ENCODE data around the gene SEL1L3. TPM values are rescaled to one million over a fixed set of nuclear protein-coding genes. Genes with fewer than 3 reads are reported as not detected.

Gene SEL1L3
- total RNA-seq, 1 experiment from 2014 or later: 15.7 TPM

DNA sequence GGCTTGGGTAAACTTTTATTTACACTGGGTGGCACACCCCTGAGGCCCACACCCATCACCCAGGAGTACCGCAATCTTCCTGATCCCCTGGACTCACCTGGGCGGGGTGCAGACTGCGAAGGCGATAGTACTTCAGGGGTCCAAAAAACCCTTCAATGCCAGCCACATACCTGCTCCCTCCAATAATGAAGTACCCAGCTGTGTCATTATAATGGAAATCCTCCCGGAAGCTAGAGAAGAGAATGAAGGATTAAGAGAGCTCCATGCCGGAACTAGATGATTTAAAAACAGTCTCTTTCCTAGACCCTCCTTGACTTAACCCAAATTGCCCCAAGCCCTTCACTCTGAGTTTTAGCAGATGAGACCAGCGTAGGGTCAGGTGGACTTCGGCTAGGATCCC, 40.9 kb downstream of the SEL1L3 start:
- no peak for DNase-seq
- Histone ChIP-seq H3K9me3 (no peaks in the 10 kb centered on the region), H3K27me3 (replicated peaks; ENCODE audit: control insufficient read depth, insufficient read depth, low read length) (no peaks in the 10 kb centered on the region), H3K36me3 (ENCODE audit: control insufficient read depth, insufficient read depth, low read length) (no peaks in the 10 kb centered on the region), H3K4me1 (no peaks in the 10 kb centered on the region), H3K4me3 (ENCODE audit: low read depth, low read length) (no peak overlapping the region)
- Mint-ChIP-seq H3K27ac (ENCODE audit: unreplicated experiment) (no peak overlapping the region), H3K4me1 (ENCODE audit: low read depth, unreplicated experiment) (no peaks in the 10 kb centered on the region), H3K36me3 (ENCODE audit: insufficient read depth, unreplicated experiment) (no peaks in the 10 kb centered on the region), H3K9me3 (ENCODE audit: unreplicated experiment) (no peaks in the 10 kb centered on the region), H3K27me3 (ENCODE audit: insufficient read depth, unreplicated experiment) (no peaks in the 10 kb centered on the region), H3K4me3 (ENCODE audit: unreplicated experiment) (no peak overlapping the region)
- ChIA-PET POLR2A (no interaction called here), CTCF (no interaction called here)
- BruUV-seq (replicated peaks): no TSS peak
- intact Hi-C loops (cut with micrococcal nuclease; ENCODE audit: unreplicated experiment): no loop called here
- TF ChIP-seq, protein P1, sequence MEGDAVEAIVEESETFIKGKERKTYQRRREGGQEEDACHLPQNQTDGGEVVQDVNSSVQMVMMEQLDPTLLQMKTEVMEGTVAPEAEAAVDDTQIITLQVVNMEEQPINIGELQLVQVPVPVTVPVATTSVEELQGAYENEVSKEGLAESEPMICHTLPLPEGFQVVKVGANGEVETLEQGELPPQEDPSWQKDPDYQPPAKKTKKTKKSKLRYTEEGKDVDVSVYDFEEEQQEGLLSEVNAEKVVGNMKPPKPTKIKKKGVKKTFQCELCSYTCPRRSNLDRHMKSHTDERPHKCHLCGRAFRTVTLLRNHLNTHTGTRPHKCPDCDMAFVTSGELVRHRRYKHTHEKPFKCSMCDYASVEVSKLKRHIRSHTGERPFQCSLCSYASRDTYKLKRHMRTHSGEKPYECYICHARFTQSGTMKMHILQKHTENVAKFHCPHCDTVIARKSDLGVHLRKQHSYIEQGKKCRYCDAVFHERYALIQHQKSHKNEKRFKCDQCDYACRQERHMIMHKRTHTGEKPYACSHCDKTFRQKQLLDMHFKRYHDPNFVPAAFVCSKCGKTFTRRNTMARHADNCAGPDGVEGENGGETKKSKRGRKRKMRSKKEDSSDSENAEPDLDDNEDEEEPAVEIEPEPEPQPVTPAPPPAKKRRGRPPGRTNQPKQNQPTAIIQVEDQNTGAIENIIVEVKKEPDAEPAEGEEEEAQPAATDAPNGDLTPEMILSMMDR (IDR thresholded peaks at IDR 0.05; ENCODE audit: insufficient read depth in 1 of 2, low read depth in 1 of 2, low read length in 1 of 2, severe bottlenecking in 1 of 2, unreplicated experiment in 1 of 2): no peak

DNA sequence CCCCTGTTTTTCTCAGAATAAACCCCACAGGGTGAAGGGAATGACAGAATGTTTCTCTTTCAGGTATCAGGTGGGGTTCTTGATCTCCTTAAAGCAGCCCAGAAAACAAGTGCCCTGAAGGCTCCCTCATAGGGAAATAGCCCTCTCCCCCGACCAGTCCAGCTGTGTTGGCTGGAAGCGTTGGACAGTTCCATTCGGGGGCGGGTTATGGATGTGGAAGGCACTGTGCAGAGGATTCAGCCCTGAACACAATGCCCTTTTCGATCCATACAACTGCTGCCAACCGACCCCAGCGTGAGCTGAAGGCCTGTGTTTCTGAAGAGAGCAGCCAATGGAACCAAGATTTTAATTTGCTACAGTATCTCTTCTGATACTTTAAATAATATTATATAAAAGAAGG, 41.5 kb downstream of the SEL1L3 start:
- POLR2A ChIA-PET: no interaction called here
- Mint-ChIP-seq H3K36me3 (ENCODE audit: insufficient read depth, unreplicated experiment) (no peaks in the 10 kb centered on the region), H3K27me3 (ENCODE audit: insufficient read depth, unreplicated experiment) (no peaks in the 10 kb centered on the region), H3K27ac (ENCODE audit: unreplicated experiment) (no peak overlapping the region), H3K4me1 (ENCODE audit: low read depth, unreplicated experiment) (no peaks in the 10 kb centered on the region), H3K9me3 (ENCODE audit: unreplicated experiment) (no peaks in the 10 kb centered on the region), H3K4me3 (ENCODE audit: unreplicated experiment) (no peak overlapping the region)
- DNase-seq: no peak
- intact Hi-C loops (cut with micrococcal nuclease; ENCODE audit: unreplicated experiment): no loop called here
- CTCF ChIA-PET: no interaction called here
- no TSS peak for BruUV-seq (replicated peaks)
- Histone ChIP-seq H3K27me3 (replicated peaks; ENCODE audit: control insufficient read depth, insufficient read depth, low read length) (no peaks in the 10 kb centered on the region), H3K4me3 (ENCODE audit: low read depth, low read length) (no peak overlapping the region), H3K9me3 (no peaks in the 10 kb centered on the region), H3K36me3 (ENCODE audit: control insufficient read depth, insufficient read depth, low read length) (no peaks in the 10 kb centered on the region), H3K4me1 (no peaks in the 10 kb centered on the region)
- TF ChIP-seq, protein P1 (IDR thresholded peaks at IDR 0.05; ENCODE audit: insufficient read depth in 1 of 2, low read depth in 1 of 2, low read length in 1 of 2, severe bottlenecking in 1 of 2, unreplicated experiment in 1 of 2): no peak

DNA sequence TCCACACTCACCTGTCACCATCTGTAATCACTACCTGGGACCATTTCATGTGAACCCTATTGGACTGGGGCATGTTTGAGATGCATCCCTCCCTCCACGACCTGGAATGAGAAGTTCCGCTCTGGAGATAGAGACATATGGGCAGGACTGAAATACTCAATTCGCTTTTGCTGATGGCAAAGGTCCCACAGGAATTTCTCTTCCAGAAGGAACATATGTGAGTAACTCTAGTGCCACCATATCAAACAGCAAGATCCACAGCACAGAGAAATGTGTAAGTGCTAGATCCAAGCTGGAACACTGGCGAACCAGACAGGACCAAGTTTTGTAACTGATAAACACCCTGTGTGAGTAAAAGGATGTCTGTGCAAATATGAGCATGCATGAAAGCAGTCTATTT, 43.9 kb downstream of the SEL1L3 start:
- peaks cover 7% of the 10 kb centered on the region for H3K4me1 Mint-ChIP-seq (ENCODE audit: low read depth, unreplicated experiment)
- H3K27ac Mint-ChIP-seq (ENCODE audit: unreplicated experiment): no peak overlapping the region
- BruUV-seq (replicated peaks): no TSS peak
- CTCF ChIA-PET: no interaction called here
- POLR2A ChIA-PET: no interaction called here
- no peaks in the 10 kb centered on the region for H3K27me3 Mint-ChIP-seq (ENCODE audit: insufficient read depth, unreplicated experiment)
- no peaks in the 10 kb centered on the region for H3K36me3 Mint-ChIP-seq (ENCODE audit: insufficient read depth, unreplicated experiment)
- TF ChIP-seq, protein P1 (IDR thresholded peaks at IDR 0.05; ENCODE audit: insufficient read depth in 1 of 2, low read depth in 1 of 2, low read length in 1 of 2, severe bottlenecking in 1 of 2, unreplicated experiment in 1 of 2): no peak
- H3K4me3 Mint-ChIP-seq (ENCODE audit: unreplicated experiment): no peak overlapping the region
- H3K27me3 ChIP-seq (replicated peaks; ENCODE audit: control insufficient read depth, insufficient read depth, low read length): no peaks in the 10 kb centered on the region
- no peak overlapping the region for H3K4me3 ChIP-seq (ENCODE audit: low read depth, low read length)
- intact Hi-C loops (cut with micrococcal nuclease; ENCODE audit: unreplicated experiment): no loop called here
- no peaks in the 10 kb centered on the region for H3K9me3 ChIP-seq
- no peaks in the 10 kb centered on the region for H3K36me3 ChIP-seq (ENCODE audit: control insufficient read depth, insufficient read depth, low read length)
- no peaks in the 10 kb centered on the region for H3K9me3 Mint-ChIP-seq (ENCODE audit: unreplicated experiment)
- DNase-seq: no peak
- peaks cover 10% of the 10 kb centered on the region for H3K4me1 ChIP-seq
